Neural progenitor cell (in vitro differentiated cells): ENCODE results near the gene IFIH1. TPM values are rescaled to one million over a fixed set of nuclear protein-coding genes. Genes with fewer than 3 reads are reported as not detected.

Source experiments
- DNase-seq: peaks from one replicate; pipeline ENCODE4 v3.0.0-alpha.2; 2016; ENCODE audit warnings: low spot score
- H2AFZ ChIP-seq: fragments of 200-600 bp; sonication (generic); replicated peaks from 2 replicates; pipeline ENCODE4 v1.6.1; 2016; ENCODE audit warnings: antibody characterized with exemption
- H3F3A ChIP-seq: fragments of 200-600 bp; sonication (generic); 2 replicates; pipeline ENCODE4 v1.6.1; 2016; ENCODE audit warnings: antibody characterized with exemption, low read depth
- H3K27ac ChIP-seq: fragments of 200-600 bp; sonication (generic); 2 replicates; pipeline ENCODE4 v1.5.1; 2016; ENCODE audit warnings: mild to moderate bottlenecking
- H3K27me3 ChIP-seq: fragments of 200-600 bp; sonication (generic); 2 replicates; pipeline ENCODE4 v1.6.1; 2016; ENCODE audit warnings: mild to moderate bottlenecking, moderate library complexity
- H3K36me3 ChIP-seq: fragments of 200-600 bp; sonication (generic); 2 replicates; pipeline ENCODE4 v1.5.1; 2016
- H3K4me1 ChIP-seq: fragments of 200-600 bp; sonication (generic); 2 replicates; pipeline ENCODE4 v1.6.1; 2016; ENCODE audit warnings: mixed run types
- H3K4me2 ChIP-seq: fragments of 200-600 bp; sonication (generic); 2 replicates; pipeline ENCODE4 v1.6.1; 2016
- H3K4me3 ChIP-seq: fragments of 200-600 bp; sonication (generic); 2 replicates; pipeline ENCODE4 v1.5.1; 2016
- H3K79me2 ChIP-seq: fragments of 200-600 bp; sonication (generic); 2 replicates; pipeline ENCODE4 v1.6.1; 2016; ENCODE audit warnings: low read depth
- H3K9ac ChIP-seq: fragments of 200-600 bp; sonication (generic); 2 replicates; pipeline ENCODE4 v1.6.1; 2016
- H3K9me3 ChIP-seq: fragments of 200-600 bp; sonication (generic); 2 replicates; pipeline ENCODE4 v1.5.1; 2016; ENCODE audit warnings: low read depth
- H4K20me1 ChIP-seq: fragments of 200-600 bp; sonication (generic); 2 replicates; pipeline ENCODE4 v1.6.1; 2016; ENCODE audit warnings: low read depth
- H3K27ac Mint-ChIP-seq: 3 replicates; pipeline ENCODE4 v1.8.0; 2021; ENCODE audit warnings: mixed read lengths
- H3K27me3 Mint-ChIP-seq: 2 replicates; pipeline ENCODE4 v1.8.0; 2022; ENCODE audit warnings: low read depth, mild to moderate bottlenecking, inconsistent platforms, moderate library complexity, mixed read lengths; ENCODE audit not compliant: insufficient read depth
- H3K36me3 Mint-ChIP-seq: 3 replicates; pipeline ENCODE4 v1.8.0; 2021; ENCODE audit warnings: mixed read lengths
- H3K4me1 Mint-ChIP-seq: 3 replicates; pipeline ENCODE4 v1.8.0; 2021; ENCODE audit warnings: mixed read lengths
- H3K4me3 Mint-ChIP-seq: 3 replicates; pipeline ENCODE4 v1.8.0; 2021; ENCODE audit warnings: mild to moderate bottlenecking, moderate library complexity, mixed read lengths
- H3K9me3 Mint-ChIP-seq: 3 replicates; pipeline ENCODE4 v1.8.0; 2020; ENCODE audit warnings: mixed read lengths
- EZH2 ChIP-seq: fragments of 200-600 bp; sonication (generic); IDR thresholded peaks from 2 replicates; pipeline ENCODE4 v1.6.1; 2017; ENCODE audit warnings: antibody characterized with exemption, mild to moderate bottlenecking, moderate library complexity
- EZH2phosphoT487 ChIP-seq: fragments of 200-600 bp; sonication (generic); IDR thresholded peaks from 2 replicates; pipeline ENCODE4 v1.6.1; 2017; ENCODE audit warnings: antibody characterized with exemption
- total RNA-seq: library from RNA; depleted of rRNA; stranded (reverse); fragments of >200 nt; gene quantifications from 2 replicates; pipeline ENCODE4 v1.2.3, GENCODE V29; 2015; ENCODE audit warnings: low replicate concordance
- TF ChIP-seq, protein P1 (sequence below): fragments of 200-600 bp; sonication (generic); IDR thresholded peaks from 2 replicates; pipeline ENCODE4 v1.5.1; 2017; ENCODE audit warnings: antibody characterized with exemption, mild to moderate bottlenecking

The IFIH1 gene
- total RNA-seq, 1 donor from 2014 or later, result 0.79 TPM

DNA sequence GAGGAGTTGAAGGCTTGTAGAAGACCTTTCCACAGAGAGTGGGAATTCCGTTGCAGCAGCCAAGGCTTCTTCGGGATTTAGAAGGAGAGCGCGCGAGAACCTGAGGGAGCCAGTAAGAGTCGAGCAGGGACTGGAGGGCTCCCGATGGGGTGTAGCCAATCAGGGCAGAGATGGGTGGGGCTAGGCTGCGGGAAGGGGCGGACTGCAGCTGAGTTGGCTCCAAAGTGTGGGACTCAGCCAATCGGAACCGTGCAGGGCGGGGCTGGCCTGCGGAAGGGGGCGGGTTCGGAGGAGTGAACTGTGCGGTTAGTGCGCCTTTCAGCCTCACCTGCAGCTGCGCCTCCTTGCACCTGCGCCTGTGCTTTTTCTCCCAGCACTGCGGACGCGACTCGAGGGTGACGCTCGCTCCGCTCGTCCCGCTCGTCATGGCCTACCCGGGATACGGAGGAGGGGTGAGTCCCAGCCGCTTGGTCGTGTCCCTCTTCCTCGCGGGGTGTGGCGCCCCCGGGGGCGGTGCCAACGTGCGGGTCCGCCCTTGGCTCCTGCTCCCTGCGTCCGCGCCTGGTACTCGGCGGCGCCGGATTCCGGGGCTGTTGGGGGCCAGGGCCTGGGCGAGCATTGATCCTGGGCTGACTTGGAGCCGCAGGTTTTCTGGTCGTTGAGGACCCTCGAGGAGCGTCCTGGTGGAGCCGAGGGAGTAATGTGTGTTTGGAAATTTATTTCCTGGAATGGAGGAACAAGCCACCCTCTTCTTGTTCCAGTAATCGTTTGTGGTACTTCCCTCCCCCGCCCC lies 25.5 kb upstream of the IFIH1 start, which contains the start of gene GCA:
Gene GCA, plus strand, starts transcription at position 309 of the 793 bp plus-strand sequence. Its CDS starts 117 bp downstream, at position 426.
- peak within 1 kb of the TSS; percentile 57 for H3K9ac ChIP-seq
- peak within 1 kb of the TSS; percentile 93 for H3K27ac Mint-ChIP-seq
- peak within 1 kb of the TSS; percentile 76 for H3K4me3 ChIP-seq
- H3K36me3 ChIP-seq, result no peaks in the 10 kb centered on the region
- H3K36me3 Mint-ChIP-seq, result no peaks in the 10 kb centered on the region
- H3K4me1 Mint-ChIP-seq, result peaks cover 8% of the 10 kb centered on the region
- no peaks in the 10 kb centered on the region for H3K9me3 ChIP-seq
- H2AFZ ChIP-seq, result peak within 1 kb of the TSS; percentile 98
- H3K79me2 ChIP-seq, result peaks cover 29% of the 10 kb centered on the region
- no peak within 1 kb of the TSS for H3K27ac ChIP-seq
- no peaks in the 10 kb centered on the region for H3K9me3 Mint-ChIP-seq
- peak; percentile 97 for DNase-seq
- no peaks in the 10 kb centered on the region for H3K27me3 Mint-ChIP-seq
- H3K27me3 ChIP-seq, result peaks cover 40% of the 10 kb centered on the region
- peak within 1 kb of the TSS; percentile 90 for H3K4me3 Mint-ChIP-seq
- H4K20me1 ChIP-seq, result peaks cover under 1% of the 10 kb centered on the region
- H3F3A ChIP-seq, result peaks cover 5% of the 10 kb centered on the region
- TF ChIP-seq EZH2phosphoT487 (no peak), EZH2 (no peak)
- TF ChIP-seq, protein P1, sequence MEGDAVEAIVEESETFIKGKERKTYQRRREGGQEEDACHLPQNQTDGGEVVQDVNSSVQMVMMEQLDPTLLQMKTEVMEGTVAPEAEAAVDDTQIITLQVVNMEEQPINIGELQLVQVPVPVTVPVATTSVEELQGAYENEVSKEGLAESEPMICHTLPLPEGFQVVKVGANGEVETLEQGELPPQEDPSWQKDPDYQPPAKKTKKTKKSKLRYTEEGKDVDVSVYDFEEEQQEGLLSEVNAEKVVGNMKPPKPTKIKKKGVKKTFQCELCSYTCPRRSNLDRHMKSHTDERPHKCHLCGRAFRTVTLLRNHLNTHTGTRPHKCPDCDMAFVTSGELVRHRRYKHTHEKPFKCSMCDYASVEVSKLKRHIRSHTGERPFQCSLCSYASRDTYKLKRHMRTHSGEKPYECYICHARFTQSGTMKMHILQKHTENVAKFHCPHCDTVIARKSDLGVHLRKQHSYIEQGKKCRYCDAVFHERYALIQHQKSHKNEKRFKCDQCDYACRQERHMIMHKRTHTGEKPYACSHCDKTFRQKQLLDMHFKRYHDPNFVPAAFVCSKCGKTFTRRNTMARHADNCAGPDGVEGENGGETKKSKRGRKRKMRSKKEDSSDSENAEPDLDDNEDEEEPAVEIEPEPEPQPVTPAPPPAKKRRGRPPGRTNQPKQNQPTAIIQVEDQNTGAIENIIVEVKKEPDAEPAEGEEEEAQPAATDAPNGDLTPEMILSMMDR, result peak; percentile 26
- peaks cover 15% of the 10 kb centered on the region for H3K4me1 ChIP-seq
- H3K4me2 ChIP-seq, result peak within 1 kb of the TSS; percentile 91

DNA sequence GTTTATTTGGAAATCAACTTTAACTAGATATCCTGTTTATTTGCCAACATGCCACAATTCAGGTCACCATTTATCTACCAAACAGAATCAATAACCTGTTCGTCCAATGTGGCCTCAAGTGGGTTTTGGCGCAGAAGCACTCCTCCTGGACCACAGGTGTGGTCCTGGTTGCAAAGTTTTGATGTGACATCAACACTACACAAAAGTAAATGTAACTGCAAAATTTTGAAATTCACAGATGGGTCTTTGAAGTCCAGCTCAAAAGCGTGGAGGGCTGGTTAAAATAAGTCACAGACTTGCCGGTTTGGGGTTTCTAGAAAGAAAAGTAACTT lies 25.0 kb upstream of the IFIH1 start:
- peak overlapping the region; percentile 76 for H3K4me3 ChIP-seq
- Mint-ChIP-seq H3K27me3 (no peaks in the 10 kb centered on the region), H3K9me3 (no peaks in the 10 kb centered on the region), H3K36me3 (no peaks in the 10 kb centered on the region), H3K4me1 (peaks cover 8% of the 10 kb centered on the region), H3K27ac (peak overlapping the region; percentile 93), H3K4me3 (peak overlapping the region; percentile 90)
- peak overlapping the region; percentile 91 for H3K4me2 ChIP-seq
- no peak for TF ChIP-seq EZH2phosphoT487
- TF ChIP-seq, protein P1, result no peak
- TF ChIP-seq EZH2, result no peak
- no peak overlapping the region for H3K27ac ChIP-seq
- peaks cover 15% of the 10 kb centered on the region for H3K4me1 ChIP-seq
- H3K27me3 ChIP-seq, result peaks cover 46% of the 10 kb centered on the region
- no peak for DNase-seq
- H2AFZ ChIP-seq, result peak overlapping the region; percentile 98
- H3K79me2 ChIP-seq, result peaks cover 29% of the 10 kb centered on the region
- H3F3A ChIP-seq, result peaks cover 5% of the 10 kb centered on the region
- H3K36me3 ChIP-seq, result no peaks in the 10 kb centered on the region
- no peaks in the 10 kb centered on the region for H4K20me1 ChIP-seq
- H3K9ac ChIP-seq, result no peak overlapping the region
- no peaks in the 10 kb centered on the region for H3K9me3 ChIP-seq

DNA sequence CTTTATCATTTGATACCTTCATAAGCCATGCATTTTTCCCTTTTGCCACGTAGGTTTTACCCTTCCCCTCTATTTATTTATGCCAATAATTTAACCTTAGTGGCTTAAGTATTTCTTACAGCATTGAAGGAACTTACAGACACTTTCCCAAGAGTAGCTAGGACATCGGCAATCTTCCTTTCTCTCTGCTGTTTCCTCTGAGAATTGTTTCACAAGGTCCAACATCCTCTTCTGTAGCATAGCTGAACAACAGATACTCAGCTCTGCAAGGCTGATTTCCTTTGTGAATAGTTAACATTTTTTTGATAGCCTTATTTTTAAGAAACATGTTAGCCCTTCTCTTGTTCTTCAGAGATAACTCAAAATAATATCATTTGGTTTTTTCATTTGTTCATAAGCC lies 24.4 kb upstream of the IFIH1 start:
- H3K36me3 ChIP-seq, result no peaks in the 10 kb centered on the region
- no peak for DNase-seq
- H3K9ac ChIP-seq, result no peak overlapping the region
- H3K4me1 ChIP-seq, result peaks cover 15% of the 10 kb centered on the region
- TF ChIP-seq, protein P1, result no peak
- no peak for TF ChIP-seq EZH2phosphoT487
- H4K20me1 ChIP-seq, result no peaks in the 10 kb centered on the region
- no peaks in the 10 kb centered on the region for H3K27me3 Mint-ChIP-seq
- H3F3A ChIP-seq, result peaks cover 5% of the 10 kb centered on the region
- no peak overlapping the region for H3K27ac Mint-ChIP-seq
- no peaks in the 10 kb centered on the region for H3K9me3 Mint-ChIP-seq
- H3K36me3 Mint-ChIP-seq, result no peaks in the 10 kb centered on the region
- H3K4me3 ChIP-seq, result no peak overlapping the region
- no peak overlapping the region for H3K4me2 ChIP-seq
- peaks cover 52% of the 10 kb centered on the region for H3K27me3 ChIP-seq
- H2AFZ ChIP-seq, result no peak overlapping the region
- H3K4me1 Mint-ChIP-seq, result peaks cover 8% of the 10 kb centered on the region
- no peak overlapping the region for H3K4me3 Mint-ChIP-seq
- H3K79me2 ChIP-seq, result peaks cover 29% of the 10 kb centered on the region
- H3K9me3 ChIP-seq, result no peaks in the 10 kb centered on the region
- H3K27ac ChIP-seq, result no peak overlapping the region
